GM12864 (cell line): ENCODE results near the gene SLC16A8.
A peak's percentile ranks its signal among the peaks of the same experiment; 100 is the strongest.

Source experiments
- DNase-seq: peaks from one replicate; pipeline ENCODE4 v3.0.0-alpha.2; 2011; ENCODE audit warnings: low read depth
- H3K4me3 ChIP-seq: 2 replicates; pipeline ENCODE4 v1.5.1; 2011; ENCODE audit warnings: mild to moderate bottlenecking, low read depth, low read length, control low read depth
- CTCF ChIP-seq: IDR thresholded peaks from 2 replicates; pipeline ENCODE4 v1.5.1; 2011; ENCODE audit warnings: low read depth, mild to moderate bottlenecking, moderate library complexity, low read length, control low read depth, inconsistent platforms; ENCODE audit errors: missing control alignments

The SLC16A8 gene

DNA sequence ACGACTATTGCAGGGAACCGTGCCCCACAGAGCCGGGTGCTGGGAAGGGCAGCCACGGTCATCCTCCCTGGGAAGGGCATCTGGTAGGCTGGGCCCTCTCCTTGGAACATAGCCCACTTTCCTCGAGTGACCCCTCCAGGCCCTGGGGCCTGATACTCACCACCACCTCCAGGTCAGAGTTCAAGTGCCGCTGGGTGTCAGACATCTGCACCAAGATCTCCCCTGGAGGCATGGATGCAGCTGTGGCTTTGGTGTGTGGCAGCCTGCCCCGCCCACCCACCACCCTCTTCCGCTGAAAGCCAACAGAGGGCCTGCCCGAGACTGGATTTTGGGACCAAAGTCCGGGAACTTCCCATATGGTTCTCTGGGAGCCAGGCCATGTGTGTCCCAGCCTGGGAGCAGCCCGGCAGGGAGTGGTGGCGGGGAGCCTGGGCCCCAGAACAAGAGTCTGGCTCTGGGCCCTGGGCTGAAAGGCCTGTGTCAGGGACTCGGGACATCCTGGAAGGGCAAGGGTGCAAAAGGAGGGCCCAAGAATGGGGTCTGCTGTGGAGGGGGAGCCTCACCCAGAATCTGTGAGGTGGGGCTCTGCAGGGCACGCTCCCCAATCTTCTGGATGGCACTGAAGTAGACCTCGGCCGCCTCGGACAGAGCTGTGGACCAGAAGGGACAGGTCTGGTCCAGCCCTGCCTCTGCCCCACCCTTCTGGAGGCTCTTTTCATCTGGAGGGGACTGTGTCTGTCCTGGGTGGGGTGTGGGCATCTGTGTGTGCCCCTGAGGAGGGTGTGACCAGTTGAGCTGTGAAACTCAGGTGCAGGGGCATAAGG is 23.9 kb upstream of the SLC16A8 start:
- no peak for TF ChIP-seq CTCF
- no peak overlapping the region for H3K4me3 ChIP-seq
- DNase-seq, result no peak

DNA sequence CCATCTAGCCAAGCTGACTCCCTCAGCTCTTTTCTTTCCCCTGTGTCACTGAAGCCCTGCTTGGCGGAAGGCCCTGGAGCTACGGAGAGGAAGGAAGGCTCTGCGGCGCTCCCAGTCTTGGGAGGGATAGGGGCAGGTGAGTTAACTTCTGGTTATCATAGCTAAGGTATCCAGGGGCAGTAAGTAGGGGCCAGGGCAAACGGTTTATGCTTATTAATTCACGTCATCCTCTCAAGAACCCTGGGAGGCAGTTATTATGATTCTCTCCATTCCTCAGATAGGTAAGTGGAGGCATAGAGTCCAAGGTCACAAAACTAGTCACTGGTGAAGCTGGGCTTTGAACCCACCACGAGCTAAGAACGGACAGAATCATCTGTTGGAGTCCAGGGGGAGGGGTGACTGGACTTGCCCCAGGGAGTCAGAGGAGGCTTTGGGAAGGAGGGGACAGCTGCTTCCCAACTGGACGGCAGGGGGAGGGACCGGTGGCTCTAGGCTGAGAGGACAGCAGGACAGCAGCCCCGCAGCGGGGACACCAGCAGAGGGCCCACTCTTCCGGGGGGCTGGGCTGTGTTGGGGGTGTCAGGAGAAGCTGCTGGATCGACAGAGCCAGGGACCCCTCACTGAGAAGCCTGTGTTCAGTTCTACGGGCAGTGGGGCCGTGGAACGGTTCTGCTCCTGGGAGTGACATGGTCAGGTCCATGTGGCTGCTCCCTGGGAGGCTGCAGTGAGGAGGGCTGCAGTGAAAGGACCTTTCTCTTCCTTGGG is 23.0 kb upstream of the SLC16A8 start:
- no peak for DNase-seq
- no peak overlapping the region for H3K4me3 ChIP-seq
- no peak for TF ChIP-seq CTCF

DNA sequence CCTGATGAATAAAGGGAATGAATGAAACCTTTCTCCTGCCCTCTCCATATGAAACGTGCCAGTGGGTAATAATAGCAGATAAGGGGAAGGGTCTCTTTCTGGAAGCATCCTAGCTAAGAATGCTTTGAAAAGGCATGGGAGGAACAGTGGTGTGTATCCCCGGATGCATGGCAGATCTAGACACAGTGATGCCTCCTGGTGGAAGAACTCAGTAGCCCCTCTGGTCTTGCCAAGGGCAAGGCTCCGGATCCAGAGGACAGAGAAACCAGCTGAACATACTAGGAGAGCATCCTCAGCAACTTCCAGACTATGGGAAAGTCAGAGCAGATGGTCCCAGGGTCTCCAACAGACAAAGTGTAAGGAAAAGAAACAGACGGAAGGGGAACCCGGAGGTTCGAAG is 20.1 kb upstream of the SLC16A8 start:
- no peak overlapping the region for H3K4me3 ChIP-seq
- no peak for DNase-seq
- peak; percentile 39 for TF ChIP-seq CTCF

DNA sequence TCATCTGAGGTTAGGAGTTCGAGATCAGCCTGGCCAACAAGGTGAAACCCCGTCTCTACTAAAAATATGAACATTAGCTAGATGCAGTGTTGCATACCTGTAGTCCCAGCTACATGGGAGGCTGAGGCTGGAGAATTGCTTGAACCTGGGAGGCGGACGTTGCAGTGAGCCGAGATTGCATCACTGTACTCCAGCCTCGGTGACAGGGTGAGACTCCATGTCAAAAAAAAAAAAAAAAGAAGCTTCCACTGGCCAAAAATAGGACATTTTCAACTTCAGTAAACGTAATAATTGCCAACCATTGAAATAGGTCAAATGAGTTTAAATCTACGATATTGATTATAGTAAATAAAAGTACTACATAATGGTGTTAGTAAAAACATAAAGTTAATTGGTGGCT is 19.7 kb upstream of the SLC16A8 start:
- DNase-seq, result no peak
- no peak overlapping the region for H3K4me3 ChIP-seq
- no peak for TF ChIP-seq CTCF

DNA sequence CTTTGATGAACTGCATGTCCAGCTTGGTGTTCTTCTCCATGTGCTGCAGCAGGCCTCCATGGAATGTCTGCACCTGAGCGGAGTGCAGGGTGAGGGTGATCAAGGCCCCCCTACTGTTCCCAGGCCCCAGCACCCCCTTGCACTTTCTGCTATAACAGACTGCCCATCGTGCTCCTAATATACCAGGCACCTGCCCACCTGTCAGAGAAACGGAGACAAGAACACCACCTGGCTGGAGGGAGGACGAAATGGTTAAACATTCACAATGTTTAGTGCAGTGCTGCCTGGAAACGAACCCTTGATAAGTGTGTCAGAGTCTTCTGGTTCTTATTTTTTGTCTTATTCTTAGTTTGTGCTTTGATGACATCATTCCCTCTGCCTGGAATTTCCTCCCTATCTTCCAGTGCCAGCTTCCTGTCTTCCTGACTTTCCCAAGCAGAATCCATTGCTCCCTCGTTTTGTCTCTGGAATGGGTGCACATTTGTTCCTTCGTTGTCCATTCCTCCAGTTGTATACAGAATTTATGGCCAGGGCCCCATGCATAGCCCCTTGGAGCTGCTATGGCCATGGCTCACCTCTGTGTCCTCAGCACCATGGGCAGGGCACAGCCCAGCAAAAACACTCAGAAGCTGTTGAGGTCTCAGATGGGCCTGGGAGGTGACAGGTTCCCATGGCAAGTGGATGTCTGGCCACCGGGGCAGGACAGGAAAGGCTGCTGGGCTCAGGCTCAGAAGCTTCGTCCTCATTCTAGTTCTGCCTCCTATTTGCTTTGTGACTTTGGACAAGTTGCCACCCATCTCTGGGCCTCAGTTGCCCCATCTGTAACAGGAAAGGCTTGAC is 14.6 kb upstream of the SLC16A8 start:
- H3K4me3 ChIP-seq, result no peak overlapping the region
- no peak for DNase-seq
- TF ChIP-seq CTCF, result no peak

DNA sequence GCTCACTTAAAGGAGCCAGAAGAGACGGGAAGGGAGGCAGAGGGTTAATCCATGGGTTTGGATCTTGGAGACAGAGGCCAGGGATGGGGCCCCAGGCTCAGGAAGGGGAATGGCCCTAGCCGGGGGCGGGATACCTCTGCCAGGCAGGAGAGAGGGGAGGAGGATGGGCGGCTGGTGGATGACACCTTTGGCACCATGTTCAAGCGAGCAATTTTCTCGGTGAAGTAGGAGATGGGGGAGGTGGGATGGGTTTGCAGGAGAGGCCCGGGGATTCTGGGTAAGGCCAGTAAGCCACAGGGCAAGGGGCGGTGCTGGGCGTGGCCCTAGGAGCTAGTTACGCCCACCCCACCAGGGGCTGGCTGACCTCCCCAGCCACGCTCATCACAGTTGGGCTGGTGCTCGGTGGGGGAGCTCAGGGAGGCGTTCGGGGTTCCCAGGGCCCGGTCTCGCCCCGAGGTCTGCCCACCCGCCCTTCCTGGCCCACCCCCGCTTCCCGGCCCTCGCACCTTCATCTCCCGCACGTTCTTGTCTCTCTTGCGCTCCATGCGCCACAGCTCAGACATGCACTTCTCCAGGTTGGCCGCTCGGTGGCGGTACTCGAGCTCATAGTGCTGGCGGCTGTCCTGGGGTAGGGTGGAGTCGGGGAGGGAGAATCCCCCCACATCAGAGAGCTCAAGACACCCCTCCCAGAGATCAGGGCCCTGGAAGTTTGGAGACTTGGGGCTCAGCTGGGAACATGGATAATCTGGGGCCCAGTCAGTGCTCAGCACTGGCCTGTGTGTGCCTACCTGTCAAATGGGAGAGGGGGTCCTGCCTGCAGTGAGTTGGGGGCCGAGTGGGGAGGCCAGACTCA is 13.8 kb upstream of the SLC16A8 start:
- TF ChIP-seq CTCF, result peak; percentile 2
- H3K4me3 ChIP-seq, result no peak overlapping the region
- no peak for DNase-seq
